Lower leg skin (tissue), 4 donors: ENCODE data around the gene SLC15A3. TPM values are rescaled to one million over a fixed set of nuclear protein-coding genes. Genes with fewer than 3 reads are reported as not detected.

Experiments used
- DNase-seq, 2 donors: peaks; one replicate each; pipeline ENCODE4 v3.0.0-alpha.2; 2019; ENCODE audit warnings: low spot score in 2 of 2
- H3K4me3 ChIP-seq: fragments of 200-600 bp; sonication (generic); 2 replicates; pipeline ENCODE4 v1.5.1; 2017; ENCODE audit warnings: mild to moderate bottlenecking, low read depth; ENCODE audit not compliant: poor library complexity, severe bottlenecking
- CTCF ChIP-seq, 3 donors: fragments of 450-650 bp; IDR thresholded peaks; one replicate each; pipeline ENCODE4 v1.5.1; 2016; ENCODE audit warnings: antibody characterized with exemption in 3 of 3, mild to moderate bottlenecking in 3 of 3, moderate library complexity in 2 of 3
- POLR2A ChIP-seq, 2 donors: fragments of 450-650 bp; IDR thresholded peaks; one replicate each; pipeline ENCODE4 v1.6.1; 2016 to 2017; ENCODE audit warnings: antibody characterized with exemption in 2 of 2, mild to moderate bottlenecking in 1 of 2, moderate library complexity in 1 of 2
- WGBS, 2 donors: methylation state at CpG; one replicate each; pipeline ENCODE4 v1.1.5; 2018; 5-methylcytosine and 5-hydroxymethylcytosine counted together
- intact Hi-C: fragments of 100-400 bp; cut with DNase I; formaldehyde crosslinking; loops from one replicate; pipeline ENCODE4 v1.15.0; 2023; ENCODE audit warnings: low total_unique reads
- total RNA-seq, 4 donors: library from RNA; depleted of rRNA; stranded (reverse); fragments of >200 nt; gene quantifications; one replicate each; pipeline ENCODE4 v1.1.0, GENCODE V29; 2016

Gene SLC15A3
- total RNA-seq, 4 donors from 2014 or later: 4.4 to 7.4 (median 5.4) TPM

- H3K4me3 ChIP-seq: no peak overlapping the region
- intact Hi-C loops: no loop called here
- no peak for DNase-seq
- TF ChIP-seq CTCF (IDR thresholded peaks at IDR 0.05): no peak
- TF ChIP-seq POLR2A (IDR thresholded peaks at IDR 0.05): no peak
- 82 to 85% methylated on average over 11 of the region's 11 CpGs for WGBS, 2 donors
Measured at GRCh38 chr11:60944490-60945294, 7.3 kb downstream of the SLC15A3 start.

GRCh38 chr11:60942970-60943565, 8.9 kb downstream of the SLC15A3 start:
- no peak overlapping the region for H3K4me3 ChIP-seq
- TF ChIP-seq POLR2A (IDR thresholded peaks at IDR 0.05): no peak
- no peak for TF ChIP-seq CTCF (IDR thresholded peaks at IDR 0.05)
- WGBS, 2 donors: 52 to 58% methylated on average over 9 of the region's 9 CpGs
- DNase-seq: peak in 1 of 2 donors; percentile 46
- intact Hi-C loops: no loop called here

- 66% methylated on average over 3 of the region's 4 CpGs for WGBS, 2 donors
- TF ChIP-seq CTCF (IDR thresholded peaks at IDR 0.05) (no peak), POLR2A (IDR thresholded peaks at IDR 0.05) (no peak)
- DNase-seq: no peak
- H3K4me3 ChIP-seq: no peak overlapping the region
- intact Hi-C loops: no loop called here
Measured at GRCh38 chr11:60942219-60942618, 9.8 kb downstream of the SLC15A3 start.

- DNase-seq: no peak
- intact Hi-C loops: no loop called here
- WGBS, 2 donors: 59 to 65% methylated on average over 6 of the region's 6 CpGs
- H3K4me3 ChIP-seq: no peak overlapping the region
- no peak for TF ChIP-seq CTCF (IDR thresholded peaks at IDR 0.05)
- TF ChIP-seq POLR2A (IDR thresholded peaks at IDR 0.05): no peak
Measured at GRCh38 chr11:60941371-60942119, 10.4 kb downstream of the SLC15A3 start.

- no peak overlapping the region for H3K4me3 ChIP-seq
- no peak for DNase-seq
- WGBS, 2 donors: 56 to 59% methylated on average over 2 of the region's 2 CpGs
- intact Hi-C loops: no loop called here
- TF ChIP-seq POLR2A (IDR thresholded peaks at IDR 0.05): no peak
- TF ChIP-seq CTCF (IDR thresholded peaks at IDR 0.05): no peak
Measured at GRCh38 chr11:60939855-60940254, 12.1 kb downstream of the SLC15A3 start.
